HepG2 (cell line): ENCODE results near the gene MST1. TPM values are rescaled to one million over a fixed set of nuclear protein-coding genes. Genes with fewer than 3 reads are reported as not detected.
A peak's percentile ranks its signal among the peaks of the same experiment; 100 is the strongest.

Experiments
- BCLAF1 ChIP-seq: fragments of 450-650 bp; IDR thresholded peaks from 2 replicates; pipeline ENCODE4 v1.6.1; 2017; ENCODE audit warnings: mild to moderate bottlenecking
- IKZF5 ChIP-seq: IDR thresholded peaks from 2 replicates; pipeline ENCODE4 v1.6.1; 2018; ENCODE audit warnings: missing genetic modification reagents, mild to moderate bottlenecking, missing compliant biosample characterization
- MTERF4 ChIP-seq: sonication (generic); formaldehyde crosslinking; IDR thresholded peaks from 2 replicates; pipeline ENCODE4 v1.8.0; 2023; ENCODE audit warnings: mild to moderate bottlenecking, missing genetic modification reagents
- NBN ChIP-seq: fragments of 450-650 bp; conservative IDR thresholded peaks from 2 replicates; pipeline ENCODE4 v1.6.1; 2017
- RARG ChIP-seq: sonication (generic); formaldehyde crosslinking; IDR thresholded peaks from 2 replicates; pipeline ENCODE4 v1.4.0; 2020; ENCODE audit warnings: low read depth, mild to moderate bottlenecking, missing genetic modification reagents
- RBAK ChIP-seq: sonication (generic); formaldehyde crosslinking; IDR thresholded peaks from 2 replicates; pipeline ENCODE4 v1.5.1; 2020; ENCODE audit warnings: mild to moderate bottlenecking, missing genetic modification reagents
- RERE ChIP-seq: IDR thresholded peaks from 2 replicates; pipeline ENCODE4 v1.6.1; 2016; ENCODE audit warnings: low read depth, missing genetic modification reagents, missing compliant biosample characterization
- SALL2 ChIP-seq: sonication (generic); formaldehyde crosslinking; IDR thresholded peaks from 2 replicates; pipeline ENCODE4 v1.8.1; 2023; ENCODE audit warnings: mild to moderate bottlenecking, missing genetic modification reagents, inconsistent platforms
- THYN1 ChIP-seq: sonication (generic); formaldehyde crosslinking; IDR thresholded peaks from 2 replicates; pipeline ENCODE4 v1.8.1; 2023; ENCODE audit warnings: low read depth, mild to moderate bottlenecking, moderate library complexity, missing genetic modification reagents, borderline replicate concordance
- ZBTB43 ChIP-seq: sonication (generic); formaldehyde crosslinking; conservative IDR thresholded peaks from 2 replicates; pipeline ENCODE4 v1.4.0; 2020; ENCODE audit warnings: missing genetic modification reagents
- ZNF431 ChIP-seq: sonication (generic); formaldehyde crosslinking; IDR thresholded peaks from 2 replicates; pipeline ENCODE4 v1.9.0; 2022; ENCODE audit warnings: missing genetic modification reagents, low read depth, mild to moderate bottlenecking, borderline replicate concordance
- ZNF709 ChIP-seq: sonication (generic); formaldehyde crosslinking; IDR thresholded peaks from 2 replicates; pipeline ENCODE4 v1.5.0; 2020; ENCODE audit warnings: mild to moderate bottlenecking, missing genetic modification reagents
- ZNF773 ChIP-seq: sonication (generic); formaldehyde crosslinking; IDR thresholded peaks from 2 replicates; pipeline ENCODE4 v1.4.0; 2020; ENCODE audit warnings: missing genetic modification reagents, borderline replicate concordance
- ZSCAN22 ChIP-seq: sonication (generic); formaldehyde crosslinking; IDR thresholded peaks from 2 replicates; pipeline ENCODE4 v1.4.0; 2020; ENCODE audit warnings: mild to moderate bottlenecking, missing genetic modification reagents
- polyA plus RNA-seq, 8 experiments: library from polyadenylated mRNA; depleted of rRNA in 3 of 8; stranded (reverse) in 7 of 8; unstranded in 1 of 8; fragments of >200 nt; fragmentation: Illumina TruSeq in 4 of 8; extraction: Trizol in 4 of 8; gene quantifications; 2 replicates each; pipeline versions ENCODE4 v1.2.1 to v1.2.3, GENCODE V29; 2011 to 2016; ENCODE audit warnings: low read depth in 4 of 8, missing spikeins in 1 of 8, mixed read lengths in 1 of 8; ENCODE audit not compliant: insufficient read depth in 1 of 8
- total RNA-seq, 5 experiments: library from RNA; depleted of rRNA; stranded (reverse); fragments of >200 nt; fragmentation: Illumina TruSeq; extraction: Trizol; gene quantifications; 2 replicates each; pipeline ENCODE4 v1.2.3, GENCODE V29; 2016; ENCODE audit warnings: low read depth in 1 of 5

The MST1 gene
- total and polyA plus RNA-seq, 2 of the 13 experiments (the other 11 are each of a cell fraction or from before 2014, with no cell fraction given), result 189 to 452 TPM

GRCh38 chr3:49670940-49671290, 18.4 kb downstream of the MST1 start (continued):
- TF ChIP-seq BCLAF1 (no peak), ZNF431 (0 out of 2 replicates have a peak, but pooled peaks have one; percentile 18), ZSCAN22 (no peak), ZNF773 (CRISPR knock-in tag) (no peak), NBN (no peak), ZBTB43 (CRISPR knock-in tag) (no peak), SALL2 (CRISPR knock-in tag) (0 out of 2 replicates have a peak, but pooled peaks have one; percentile 18), RERE (CRISPR knock-in tag) (no peak), ZNF709 (no peak), MTERF4 (0 out of 2 replicates have a peak, but pooled peaks have one; percentile 15), IKZF5 (CRISPR knock-in tag) (no peak), THYN1 (CRISPR knock-in tag) (no peak), RARG (CRISPR knock-in tag) (peak; percentile 73; the same call in 1 of the 2 replicates), RBAK (CRISPR knock-in tag) (no peak)
